ENCODE measurements around the gene CNNM2.
"Not testable (repeated sequence)": the region's sequence is repeated elsewhere in the genome, so short reads cannot be mapped to it uniquely, and the experiment has no call there.

The CNNM2 gene

GRCh38 chr10:103109821-103110220 is 191.7 kb downstream of the CNNM2 start:
- DNase-seq (ENCODE audit: low spot score) = no peak

- DNase-seq (ENCODE audit: low spot score) = no peak
Observed at GRCh38 chr10:103110407-103110806, 192.3 kb downstream of the CNNM2 start.

- DNase-seq (ENCODE audit: low spot score) = no peak
Observed at GRCh38 chr10:103111031-103111917, 193.2 kb downstream of the CNNM2 start.

- DNase-seq (ENCODE audit: low spot score) = no peak
Observed at GRCh38 chr10:103111918-103112877, 194.1 kb downstream of the CNNM2 start.

- DNase-seq (ENCODE audit: low spot score) = no peak
Observed at GRCh38 chr10:103114876-103115275, 196.8 kb downstream of the CNNM2 start.

- DNase-seq (ENCODE audit: low spot score) = no peak
Observed at GRCh38 chr10:103117247-103117646, 199.2 kb downstream of the CNNM2 start.

- no peak for DNase-seq (ENCODE audit: low spot score)
Observed at GRCh38 chr10:103120546-103120945, 202.5 kb downstream of the CNNM2 start.

GRCh38 chr10:103120977-103121735 is 203.1 kb downstream of the CNNM2 start:
- no peak for DNase-seq (ENCODE audit: low spot score)

GRCh38 chr10:103123282-103124024 is 205.4 kb downstream of the CNNM2 start:
- DNase-seq (ENCODE audit: low spot score) = no peak

GRCh38 chr10:103124420-103125096 is 206.5 kb downstream of the CNNM2 start:
- no peak for DNase-seq (ENCODE audit: low spot score)

GRCh38 chr10:103125323-103126267 is 207.5 kb downstream of the CNNM2 start:
- DNase-seq (ENCODE audit: low spot score) = no peak

GRCh38 chr10:103127241-103127640 is 209.1 kb downstream of the CNNM2 start:
- DNase-seq (ENCODE audit: low spot score) = no peak

- not testable (repeated sequence) for DNase-seq (ENCODE audit: low spot score)
Observed at GRCh38 chr10:103130180-103130579, 212.1 kb downstream of the CNNM2 start.

GRCh38 chr10:103130910-103131309 is 212.8 kb downstream of the CNNM2 start:
- DNase-seq (ENCODE audit: low spot score) = no peak

GRCh38 chr10:103135168-103135567 is 217.1 kb downstream of the CNNM2 start:
- DNase-seq (ENCODE audit: low spot score) = not testable (repeated sequence)

GRCh38 chr10:103139803-103140202 is 221.7 kb downstream of the CNNM2 start:
- no peak for DNase-seq (ENCODE audit: low spot score)

Measured in hematopoietic multipotent progenitor cell treated with erythropoietin and hydrocortisone succinate and interleukin-3 and kit ligand, for 17 days (in vitro differentiated cells).